ENCODE data around the gene MGLL.

The MGLL gene

DNA sequence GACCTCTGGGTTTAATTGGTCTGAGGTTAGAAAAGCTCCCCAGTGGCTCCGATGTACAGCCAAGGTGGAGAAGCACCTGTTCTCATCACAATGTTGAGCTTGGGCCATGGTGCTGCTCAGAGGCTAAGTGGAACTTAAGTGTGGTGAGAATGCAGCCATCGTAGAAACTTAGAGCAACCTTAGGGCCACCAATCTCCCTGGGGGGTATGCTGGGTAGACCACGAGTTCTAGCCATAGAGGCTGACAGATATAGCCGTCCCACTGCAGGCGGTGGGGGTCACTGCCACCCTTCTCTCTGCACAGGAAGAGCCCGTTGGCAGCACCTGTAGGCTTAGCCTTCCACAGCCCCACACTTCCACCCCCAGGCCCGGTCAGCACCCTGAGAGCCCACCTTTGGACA is 38.0 kb downstream of the MGLL start:
- no peak overlapping the region for H3K27ac ChIP-seq
- TF ChIP-seq ZFX (IDR thresholded peaks at IDR 0.05) = no peak

DNA sequence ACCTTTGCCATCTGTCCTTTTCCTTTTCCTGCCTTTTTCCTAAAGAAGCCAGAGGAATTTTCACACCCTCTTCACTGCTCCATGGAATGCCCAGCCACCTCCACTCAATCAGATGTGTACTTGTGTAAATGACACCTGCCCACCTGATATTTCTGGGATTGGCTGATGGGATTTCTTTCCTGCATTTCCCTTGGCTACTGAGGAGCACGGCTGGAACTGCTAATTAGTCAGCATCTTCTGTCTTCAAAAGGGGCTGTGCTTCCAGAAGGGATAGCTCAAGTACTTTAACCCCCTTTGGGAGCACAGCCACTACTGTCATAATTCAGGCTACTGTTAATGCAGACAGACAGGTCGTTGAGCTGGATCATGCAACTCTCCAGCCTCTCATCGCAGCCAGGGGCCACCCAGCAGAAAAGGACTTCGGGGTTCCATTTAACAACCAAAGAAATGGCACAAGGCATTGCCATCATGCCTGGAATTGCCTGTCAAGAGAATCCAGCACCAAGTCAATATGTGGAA is 38.6 kb downstream of the MGLL start:
- H3K27ac ChIP-seq = no peak overlapping the region
- TF ChIP-seq ZFX (IDR thresholded peaks at IDR 0.05) = no peak
- TF ChIP-seq, protein P1, sequence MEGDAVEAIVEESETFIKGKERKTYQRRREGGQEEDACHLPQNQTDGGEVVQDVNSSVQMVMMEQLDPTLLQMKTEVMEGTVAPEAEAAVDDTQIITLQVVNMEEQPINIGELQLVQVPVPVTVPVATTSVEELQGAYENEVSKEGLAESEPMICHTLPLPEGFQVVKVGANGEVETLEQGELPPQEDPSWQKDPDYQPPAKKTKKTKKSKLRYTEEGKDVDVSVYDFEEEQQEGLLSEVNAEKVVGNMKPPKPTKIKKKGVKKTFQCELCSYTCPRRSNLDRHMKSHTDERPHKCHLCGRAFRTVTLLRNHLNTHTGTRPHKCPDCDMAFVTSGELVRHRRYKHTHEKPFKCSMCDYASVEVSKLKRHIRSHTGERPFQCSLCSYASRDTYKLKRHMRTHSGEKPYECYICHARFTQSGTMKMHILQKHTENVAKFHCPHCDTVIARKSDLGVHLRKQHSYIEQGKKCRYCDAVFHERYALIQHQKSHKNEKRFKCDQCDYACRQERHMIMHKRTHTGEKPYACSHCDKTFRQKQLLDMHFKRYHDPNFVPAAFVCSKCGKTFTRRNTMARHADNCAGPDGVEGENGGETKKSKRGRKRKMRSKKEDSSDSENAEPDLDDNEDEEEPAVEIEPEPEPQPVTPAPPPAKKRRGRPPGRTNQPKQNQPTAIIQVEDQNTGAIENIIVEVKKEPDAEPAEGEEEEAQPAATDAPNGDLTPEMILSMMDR (conservative IDR thresholded peaks at IDR 0.05) = no peak

DNA sequence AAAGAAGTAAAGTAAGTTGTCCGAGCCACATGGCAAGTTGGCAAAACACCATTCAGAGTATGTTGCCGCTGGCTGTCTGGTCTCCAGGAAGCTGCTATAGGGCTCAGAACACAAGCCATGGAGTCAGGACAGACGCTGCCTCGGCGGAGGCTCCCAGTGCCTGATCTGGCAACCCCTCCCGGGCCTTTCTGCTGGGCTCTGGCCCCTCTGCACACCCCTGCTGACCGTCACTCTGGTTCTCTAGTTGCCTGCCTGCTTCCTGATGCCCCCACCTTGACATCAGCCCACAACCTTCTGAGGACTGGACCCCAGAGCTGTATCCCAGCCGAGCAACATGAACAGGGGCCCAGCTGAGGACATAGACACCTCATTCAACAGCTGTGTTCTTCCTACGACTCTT is 39.1 kb downstream of the MGLL start:
- H3K27ac ChIP-seq = no peak overlapping the region
- TF ChIP-seq, protein P1 (conservative IDR thresholded peaks at IDR 0.05) = no peak
- TF ChIP-seq ZFX (IDR thresholded peaks at IDR 0.05) = no peak

DNA sequence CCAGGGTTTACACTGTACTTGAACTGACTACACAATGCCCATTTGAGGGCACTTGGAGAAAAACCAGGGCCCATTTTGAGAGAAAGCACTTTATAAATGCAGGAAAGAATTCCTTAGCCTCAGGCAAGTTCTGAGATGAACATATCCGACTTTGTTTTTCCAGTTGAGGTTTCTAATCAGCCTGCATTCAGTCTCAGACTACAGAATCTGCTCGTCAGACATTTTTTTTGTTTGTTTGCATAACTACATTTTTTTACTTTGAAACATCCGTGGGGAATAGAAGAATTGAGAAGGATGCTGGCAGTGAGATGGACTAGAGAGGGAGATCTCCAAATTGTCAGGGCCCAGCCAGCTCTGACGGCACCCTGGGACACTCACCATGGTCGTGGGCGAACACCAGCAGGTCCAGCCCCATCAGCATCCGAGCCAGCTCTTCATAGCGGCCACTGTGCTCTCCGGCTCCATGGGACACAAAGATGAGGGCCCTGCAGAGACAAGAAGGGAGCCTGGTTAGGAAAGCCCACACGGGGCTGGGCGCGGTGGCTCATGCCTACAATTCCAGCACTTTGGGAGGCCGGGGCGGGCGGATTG is 40.8 kb downstream of the MGLL start:
- H3K27ac ChIP-seq = no peak overlapping the region
- TF ChIP-seq ZFX (IDR thresholded peaks at IDR 0.05) = no peak
- TF ChIP-seq, protein P1 (conservative IDR thresholded peaks at IDR 0.05) = no peak

DNA sequence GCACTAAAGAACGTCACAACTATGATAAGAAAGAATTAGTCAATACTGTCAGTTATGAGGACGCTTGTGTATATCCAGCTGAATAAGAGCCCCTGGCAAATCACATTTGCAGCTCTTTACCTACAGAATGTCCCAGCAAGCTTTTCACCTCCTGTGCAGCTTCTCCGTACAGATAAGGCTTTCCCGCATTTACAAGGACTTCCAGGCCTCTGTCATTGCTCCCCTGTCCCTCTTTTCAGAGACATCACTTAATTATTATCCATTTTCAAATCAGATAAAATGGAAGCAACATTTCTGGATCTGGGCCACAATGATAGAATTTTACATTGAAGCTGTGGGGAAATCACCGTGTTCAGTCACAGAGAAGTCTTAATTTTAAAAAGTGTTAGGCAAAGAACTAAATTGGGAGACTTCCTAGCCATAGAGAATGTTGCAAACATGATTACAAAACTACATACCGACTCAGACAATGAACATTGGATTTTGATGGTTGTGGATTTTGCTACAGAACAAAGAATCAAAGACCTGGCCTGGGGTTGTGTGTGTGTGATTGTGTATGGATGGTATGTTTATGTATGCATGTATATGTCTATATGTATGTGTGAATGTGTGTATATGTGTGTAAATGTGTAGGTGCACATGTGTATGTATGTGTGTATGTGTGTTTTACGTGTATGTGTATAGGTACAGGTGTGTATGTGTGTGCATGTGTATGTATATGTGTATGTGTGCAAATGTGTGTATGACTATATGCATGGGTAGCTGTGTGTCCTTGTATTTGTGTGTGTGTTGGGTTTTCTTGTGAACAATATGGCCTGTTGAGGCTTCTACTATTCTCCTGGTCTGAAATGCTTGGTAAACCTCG is 41.5 kb downstream of the MGLL start:
- no peak for TF ChIP-seq ZFX (IDR thresholded peaks at IDR 0.05)
- TF ChIP-seq, protein P1 (conservative IDR thresholded peaks at IDR 0.05) = no peak
- H3K27ac ChIP-seq = no peak overlapping the region

DNA sequence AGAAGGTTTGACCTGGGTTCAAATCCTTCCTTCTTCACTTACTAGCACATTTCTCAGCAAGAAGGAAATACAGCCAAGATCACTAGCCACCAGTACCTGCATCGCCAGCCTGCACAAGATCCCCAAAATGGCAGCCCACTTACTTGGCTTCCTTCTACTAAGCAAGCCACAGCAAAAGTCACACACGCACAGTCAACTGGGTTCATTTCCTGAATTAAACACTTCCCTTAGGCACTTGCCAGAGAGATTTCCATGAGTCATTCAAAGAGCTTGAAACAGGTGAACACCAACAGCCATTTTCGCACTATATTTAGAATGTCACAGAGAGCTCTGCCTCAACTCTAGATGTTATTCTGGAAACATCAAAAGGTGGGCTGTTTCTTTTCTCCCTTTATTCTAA is 42.6 kb downstream of the MGLL start:
- no peak overlapping the region for H3K27ac ChIP-seq
- TF ChIP-seq, protein P1 (conservative IDR thresholded peaks at IDR 0.05) = no peak
- TF ChIP-seq ZFX (IDR thresholded peaks at IDR 0.05) = no peak

DNA sequence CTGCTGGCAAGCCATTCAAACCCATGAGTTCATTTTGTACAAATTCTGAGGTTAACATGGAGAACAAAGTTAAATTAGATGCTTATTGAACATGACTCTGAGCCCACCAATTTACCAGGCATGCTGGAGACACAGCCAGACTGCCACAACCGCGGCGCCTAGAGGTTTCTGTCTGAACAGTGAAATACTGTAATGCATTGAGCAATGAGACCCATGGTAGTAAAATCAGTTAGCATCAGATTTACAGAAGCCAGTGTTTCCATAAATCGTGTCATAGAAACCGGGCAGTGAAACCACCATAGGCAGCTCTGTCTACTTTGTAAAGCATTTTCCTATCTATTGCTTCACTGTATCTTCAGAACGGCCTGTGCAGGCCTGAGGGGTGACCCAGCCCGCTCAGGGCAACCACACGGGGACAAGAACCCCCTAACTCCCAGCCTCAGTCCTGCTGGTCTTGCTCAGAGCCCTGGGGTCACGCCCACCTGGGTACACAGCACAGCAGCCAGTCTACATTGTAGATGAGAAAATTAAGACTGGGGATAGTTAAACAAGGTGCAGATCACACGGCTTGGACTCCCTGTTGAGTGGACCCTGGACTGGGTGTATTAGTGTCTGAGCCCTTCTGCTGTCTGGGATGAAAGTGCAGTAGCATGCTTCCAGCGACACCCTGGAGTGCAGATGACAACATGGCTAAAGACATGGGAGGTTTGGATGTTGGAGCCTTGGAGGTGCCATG is 44.2 kb downstream of the MGLL start:
- no peak for TF ChIP-seq ZFX (IDR thresholded peaks at IDR 0.05)
- TF ChIP-seq, protein P1 (conservative IDR thresholded peaks at IDR 0.05) = no peak

More for the DNA sequence above, 44.2 kb downstream of the MGLL start:
- H3K27ac ChIP-seq = no peak overlapping the region

Data from C4-2B (cell line).